Keratinocyte (primary cell): ENCODE results near the gene KRT82. TPM values are rescaled to one million over a fixed set of nuclear protein-coding genes. Genes with fewer than 3 reads are reported as not detected.
A peak's percentile ranks its signal among the peaks of the same experiment; 100 is the strongest.

Experiments used
- DNase-seq: peaks from one replicate; pipeline ENCODE4 v3.0.0-alpha.2; 2011; ENCODE audit warnings: low read depth, missing footprints, low spot score
- FAIRE-seq: peaks from 2 replicates; lab custom pipeline; 2011; peaks lifted over from hg19 to GRCh38; lab: Jason Lieb, UNC
- H2AFZ ChIP-seq: 2 replicates; pipeline ENCODE4 v1.6.0; 2012; ENCODE audit warnings: low read length, control low read depth, inconsistent platforms; ENCODE audit not compliant: control insufficient read depth
- H3K27ac ChIP-seq: 2 replicates; pipeline ENCODE4 v1.5.1; 2011; ENCODE audit warnings: low read length; ENCODE audit not compliant: control insufficient read depth, insufficient read depth
- H3K27me3 ChIP-seq: 3 replicates; pipeline ENCODE4 v1.6.0; 2011; ENCODE audit warnings: low read length; ENCODE audit not compliant: control insufficient read depth, insufficient read depth; ENCODE audit errors: extremely low read depth
- H3K36me3 ChIP-seq, 2 experiments: 2 replicates in 1 of 2; 3 replicates in 1 of 2; pipeline ENCODE4 v1.5.1; 2011; ENCODE audit warnings: low read length in 2 of 2, mild to moderate bottlenecking in 1 of 2; ENCODE audit not compliant: control insufficient read depth in 2 of 2, insufficient read depth in 2 of 2; ENCODE audit errors: extremely low read depth in 1 of 2
- H3K4me1 ChIP-seq: 3 replicates; pipeline ENCODE4 v1.5.1; 2011; ENCODE audit warnings: low read length; ENCODE audit not compliant: control insufficient read depth, insufficient read depth; ENCODE audit errors: extremely low read depth
- H3K4me2 ChIP-seq: 3 replicates; pipeline ENCODE4 v1.6.0; 2011; ENCODE audit warnings: low read depth, low read length; ENCODE audit not compliant: control insufficient read depth, insufficient read depth; ENCODE audit errors: extremely low read depth
- H3K4me3 ChIP-seq, 3 experiments: fragments of 200-600 bp in 1 of 3; sonication (generic) in 1 of 3; 2 replicates in 2 of 3; 3 replicates in 1 of 3; pipeline ENCODE4 v1.5.1; 2011 to 2016; ENCODE audit warnings: low read length in 3 of 3, mild to moderate bottlenecking in 3 of 3, control low read depth in 2 of 3, inconsistent platforms in 1 of 3, low read depth in 1 of 3, mixed read lengths in 1 of 3, mixed run types in 1 of 3, moderate library complexity in 1 of 3; ENCODE audit not compliant: control insufficient read depth in 2 of 3, insufficient read depth in 2 of 3; ENCODE audit errors: extremely low read depth in 1 of 3
- H3K79me2 ChIP-seq: 2 replicates; pipeline ENCODE4 v1.6.0; 2012; ENCODE audit warnings: low read length; ENCODE audit not compliant: control insufficient read depth, insufficient read depth
- H3K9ac ChIP-seq: 3 replicates; pipeline ENCODE4 v1.6.0; 2011; ENCODE audit warnings: low read length; ENCODE audit not compliant: control insufficient read depth, insufficient read depth; ENCODE audit errors: extremely low read depth
- H3K9me1 ChIP-seq: 3 replicates; pipeline ENCODE4 v1.6.0; 2011; ENCODE audit warnings: low read length; ENCODE audit not compliant: control insufficient read depth, insufficient read depth; ENCODE audit errors: extremely low read depth
- H3K9me3 ChIP-seq: 2 replicates; pipeline ENCODE4 v1.5.1; 2012; ENCODE audit warnings: low read depth, low read length; ENCODE audit not compliant: control insufficient read depth
- H4K20me1 ChIP-seq: 3 replicates; pipeline ENCODE4 v1.6.0; 2011; ENCODE audit warnings: low read length; ENCODE audit not compliant: control insufficient read depth, insufficient read depth; ENCODE audit errors: extremely low read depth
- CTCF ChIP-seq, 3 experiments: IDR thresholded peaks in 1 of 3; conservative IDR thresholded peaks in 1 of 3; optimal IDR thresholded peaks in 1 of 3; 2 replicates in 2 of 3; 3 replicates in 1 of 3; pipeline versions ENCODE3 to v1.5.1; 2011; ENCODE audit warnings: low read length in 3 of 3, mild to moderate bottlenecking in 3 of 3, moderate library complexity in 2 of 3, control low read depth in 1 of 3, inconsistent platforms in 1 of 3; ENCODE audit not compliant: insufficient read depth in 2 of 3; ENCODE audit errors: extremely low read depth in 1 of 3
- EZH2 ChIP-seq: IDR thresholded peaks from one replicate; pipeline ENCODE4 v1.6.1; 2012; ENCODE audit warnings: inconsistent platforms, mild to moderate bottlenecking, low read length, moderate library complexity
- dilution Hi-C: fragments of 300-500 bp; cut with MboI; formaldehyde crosslinking; loops from one replicate; pipeline ENCODE4 v1.7.0; 2020; ENCODE audit warnings: low sequenced_read_pairs; ENCODE audit not compliant: extremely low pct_ligation_motif_present
- polyA plus RNA-seq, 5 experiments: library from polyadenylated mRNA; depleted of rRNA in 3 of 5; stranded (reverse) in 3 of 5; stranded (forward) in 1 of 5; unstranded in 1 of 5; fragments of >200 nt; gene quantifications; 1 replicate in 1 of 5; 2 replicates in 3 of 5; 3 replicates in 1 of 5; pipeline versions ENCODE4 v1.2.1 to v1.2.3, GENCODE V29; 2011 to 2012; ENCODE audit warnings: missing spikeins in 2 of 5, low read depth in 1 of 5, low replicate concordance in 1 of 5

The KRT82 gene
- polyA plus RNA-seq, 1 donor (not counting 4 experiments of a cell fraction or from before 2014, with no cell fraction given), result not detected

GRCh38 chr12:52395761-52396434 is 10.2 kb downstream of the KRT82 start:
- Histone ChIP-seq H3K9ac (no peak overlapping the region), H3K27ac (no peak overlapping the region), H3K4me1 (peaks cover 22% of the 10 kb centered on the region), H3K27me3 (no peaks in the 10 kb centered on the region), H3K9me1 (no peaks in the 10 kb centered on the region), H3K4me3 (no peak overlapping the region), H3K9me3 (no peaks in the 10 kb centered on the region), H4K20me1 (no peaks in the 10 kb centered on the region), H3K4me2 (no peak overlapping the region), H3K36me3 (no peaks in the 10 kb centered on the region), H3K79me2 (no peaks in the 10 kb centered on the region), H2AFZ (no peak overlapping the region)
- DNase-seq (no peak), FAIRE-seq (peak; percentile 17)
- TF ChIP-seq CTCF (optimal IDR thresholded peaks at IDR 0.05 in 1 of 3, IDR thresholded peaks at IDR 0.05 in 1 of 3, conservative IDR thresholded peaks at IDR 0.05 in 1 of 3; ENCODE audit: extremely low read depth in 1 of 3, insufficient read depth in 2 of 3, low read length in 3 of 3) (peak; percentile 65 to 72 (median 65)), EZH2 (no peak)
- dilution Hi-C loops, result no loop called here

GRCh38 chr12:52394836-52395405 is 11.2 kb downstream of the KRT82 start:
- no peaks in the 10 kb centered on the region for H3K36me3 ChIP-seq

More at GRCh38 chr12:52394836-52395405, 11.2 kb downstream of the KRT82 start:
- H3K27ac ChIP-seq, result no peak overlapping the region
- no peaks in the 10 kb centered on the region for H3K79me2 ChIP-seq
- H3K9me1 ChIP-seq, result no peaks in the 10 kb centered on the region
- no peaks in the 10 kb centered on the region for H4K20me1 ChIP-seq
- no peak for TF ChIP-seq EZH2
- TF ChIP-seq CTCF (optimal IDR thresholded peaks at IDR 0.05 in 1 of 3, IDR thresholded peaks at IDR 0.05 in 1 of 3, conservative IDR thresholded peaks at IDR 0.05 in 1 of 3; ENCODE audit: extremely low read depth in 1 of 3, insufficient read depth in 2 of 3, low read length in 3 of 3), result no peak
- H2AFZ ChIP-seq, result no peak overlapping the region
- dilution Hi-C loops, result no loop called here
- no peak overlapping the region for H3K4me2 ChIP-seq
- H3K4me3 ChIP-seq, result no peak overlapping the region
- no peaks in the 10 kb centered on the region for H3K27me3 ChIP-seq
- no peak for DNase-seq
- no peak overlapping the region for H3K9ac ChIP-seq
- FAIRE-seq, result no peak
- peaks cover 32% of the 10 kb centered on the region for H3K4me1 ChIP-seq
- H3K9me3 ChIP-seq, result no peaks in the 10 kb centered on the region
